Skeletal muscle tissue (tissue), 4 donors: Measurements from ENCODE around the gene GJB5. TPM values are rescaled to one million over a fixed set of nuclear protein-coding genes. Genes with fewer than 3 reads are reported as not detected.

Experiments
- H3K27ac ChIP-seq: one replicate; pipeline ENCODE4 v1.7.0; 2013; ENCODE audit warnings: mild to moderate bottlenecking, low read depth, low read length, inconsistent platforms
- H3K27me3 ChIP-seq, 3 donors: one replicate each; pipeline ENCODE4 v1.7.0; 2013; ENCODE audit warnings: low read length in 3 of 3; ENCODE audit not compliant: control insufficient read depth in 3 of 3, insufficient read depth in 3 of 3
- H3K36me3 ChIP-seq, 3 donors: one replicate each; pipeline ENCODE4 v1.7.0; 2013; ENCODE audit warnings: low read length in 3 of 3; ENCODE audit not compliant: control insufficient read depth in 3 of 3, insufficient read depth in 3 of 3
- H3K4me1 ChIP-seq, 3 donors: one replicate each; pipeline ENCODE4 v1.7.0; 2013; ENCODE audit warnings: low read length in 3 of 3, mild to moderate bottlenecking in 3 of 3; ENCODE audit not compliant: control insufficient read depth in 3 of 3, insufficient read depth in 3 of 3
- H3K4me3 ChIP-seq, 3 donors: one replicate each; pipeline ENCODE4 v1.7.0; 2013; ENCODE audit warnings: low read length in 3 of 3
- H3K9ac ChIP-seq, 3 donors: one replicate each; pipeline ENCODE4 v1.7.0; 2013; ENCODE audit warnings: low read length in 3 of 3, mild to moderate bottlenecking in 3 of 3, moderate library complexity in 2 of 3, low read depth in 1 of 3
- H3K9me3 ChIP-seq, 3 donors: one replicate each; pipeline ENCODE4 v1.7.0; 2013; ENCODE audit warnings: low read length in 3 of 3; ENCODE audit not compliant: control insufficient read depth in 3 of 3
- total RNA-seq: library from RNA; depleted of rRNA; stranded (reverse); fragments of >200 nt; gene quantifications from one replicate; pipeline ENCODE4 v1.2.3, GENCODE V29; 2014
- donor health status: Osteomylitis.

Gene GJB5
- total RNA-seq, 1 donor from 2014 or later = not detected

GRCh38 chr1:34757386-34757785 lies 2.5 kb downstream of the GJB5 start:
- Histone ChIP-seq H3K9me3 (no peaks in the 10 kb centered on the region), H3K9ac (no peak overlapping the region), H3K4me1 (no peaks in the 10 kb centered on the region), H3K27ac (no peak overlapping the region), H3K36me3 (no peaks in the 10 kb centered on the region), H3K4me3 (no peak overlapping the region), H3K27me3 (peaks cover 0 to 10% (median 6%) of the 10 kb centered on the region in 3 donors)

DNA sequence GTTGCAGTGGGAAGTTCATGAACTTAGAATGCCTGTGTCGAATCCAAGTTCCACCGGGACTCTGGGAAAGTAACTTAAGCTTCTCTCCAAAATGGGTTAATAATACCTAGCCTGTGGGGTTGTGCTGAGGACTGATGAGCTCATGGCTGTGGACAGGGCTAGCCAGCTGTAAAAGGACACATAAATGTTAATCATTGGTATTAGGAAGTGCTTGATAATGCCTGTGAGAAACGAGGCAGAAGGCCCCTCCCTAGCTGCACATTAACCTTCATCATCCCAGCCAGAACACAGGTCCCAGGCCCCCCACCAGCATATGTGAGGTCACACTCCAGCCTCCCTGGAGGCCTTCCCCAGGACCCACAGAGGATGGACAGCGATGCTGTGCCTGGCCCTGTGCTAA lies 3.9 kb downstream of the GJB5 start:
- Histone ChIP-seq H3K27me3 (peaks cover 0 to 13% (median 10%) of the 10 kb centered on the region in 3 donors), H3K9me3 (no peaks in the 10 kb centered on the region), H3K36me3 (no peaks in the 10 kb centered on the region), H3K27ac (no peak overlapping the region), H3K4me3 (no peak overlapping the region), H3K9ac (no peak overlapping the region), H3K4me1 (no peaks in the 10 kb centered on the region)

- Histone ChIP-seq H3K27me3 (peaks cover 0 to 14% (median 14%) of the 10 kb centered on the region in 3 donors), H3K4me1 (no peaks in the 10 kb centered on the region), H3K9ac (no peak within 1 kb of the TSS), H3K36me3 (no peaks in the 10 kb centered on the region), H3K4me3 (no peak within 1 kb of the TSS), H3K27ac (no peak within 1 kb of the TSS), H3K9me3 (no peaks in the 10 kb centered on the region)
These were observed 4.9 kb downstream of the GJB5 start, which contains the start of gene GJB4 for GRCh38 chr1:34759503-34760357. Gene GJB4, plus strand, starts transcription at chr1:34759740. Its CDS starts 1,515 bp downstream, at chr1:34761255.

- no peak overlapping the region for H3K27ac ChIP-seq
- H3K9ac ChIP-seq = no peak overlapping the region
- H3K4me1 ChIP-seq = no peaks in the 10 kb centered on the region
- H3K27me3 ChIP-seq = peaks cover 0 to 20% (median 14%) of the 10 kb centered on the region in 3 donors
- no peaks in the 10 kb centered on the region for H3K9me3 ChIP-seq
- no peak overlapping the region for H3K4me3 ChIP-seq
- H3K36me3 ChIP-seq = no peaks in the 10 kb centered on the region
These were observed 6.4 kb downstream of the GJB5 start for GRCh38 chr1:34761176-34761761.

DNA sequence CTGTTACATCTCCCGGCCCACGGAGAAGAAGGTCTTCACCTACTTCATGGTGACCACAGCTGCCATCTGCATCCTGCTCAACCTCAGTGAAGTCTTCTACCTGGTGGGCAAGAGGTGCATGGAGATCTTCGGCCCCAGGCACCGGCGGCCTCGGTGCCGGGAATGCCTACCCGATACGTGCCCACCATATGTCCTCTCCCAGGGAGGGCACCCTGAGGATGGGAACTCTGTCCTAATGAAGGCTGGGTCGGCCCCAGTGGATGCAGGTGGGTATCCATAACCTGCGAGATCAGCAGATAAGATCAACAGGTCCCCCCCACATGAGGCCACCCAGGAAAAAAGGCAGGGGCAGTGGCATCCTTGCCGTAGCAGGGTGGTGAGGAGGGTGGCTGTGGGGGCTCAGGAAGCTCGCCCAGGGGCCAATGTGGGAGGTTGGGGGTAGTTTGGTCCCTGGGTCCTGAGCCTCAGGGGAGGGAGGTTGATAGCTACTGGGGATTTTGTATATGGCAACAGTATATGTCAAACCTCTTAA lies 7.0 kb downstream of the GJB5 start:
- H3K27me3 ChIP-seq = peaks cover 0 to 20% (median 14%) of the 10 kb centered on the region in 3 donors
- no peak overlapping the region for H3K27ac ChIP-seq
- H3K36me3 ChIP-seq = no peaks in the 10 kb centered on the region

GRCh38 chr1:34762474-34763141 lies 7.8 kb downstream of the GJB5 start:
- Histone ChIP-seq H3K27me3 (peaks cover 0 to 20% (median 14%) of the 10 kb centered on the region in 3 donors), H3K36me3 (no peaks in the 10 kb centered on the region), H3K4me1 (no peaks in the 10 kb centered on the region), H3K9ac (no peak overlapping the region), H3K27ac (no peak overlapping the region), H3K9me3 (no peaks in the 10 kb centered on the region), H3K4me3 (no peak overlapping the region)

More for the DNA sequence above, 7.0 kb downstream of the GJB5 start:
- H3K4me3 ChIP-seq = no peak overlapping the region
- H3K9me3 ChIP-seq = no peaks in the 10 kb centered on the region
- H3K9ac ChIP-seq = no peak overlapping the region
- H3K4me1 ChIP-seq = no peaks in the 10 kb centered on the region

- no peak overlapping the region for H3K9ac ChIP-seq
- H3K36me3 ChIP-seq = no peaks in the 10 kb centered on the region
- no peak overlapping the region for H3K27ac ChIP-seq
- no peaks in the 10 kb centered on the region for H3K9me3 ChIP-seq
- peaks cover 0 to 23% (median 14%) of the 10 kb centered on the region in 3 donors for H3K27me3 ChIP-seq
- no peak overlapping the region for H3K4me3 ChIP-seq
- H3K4me1 ChIP-seq = no peaks in the 10 kb centered on the region
These were observed 8.4 kb downstream of the GJB5 start for GRCh38 chr1:34763142-34763781.

DNA sequence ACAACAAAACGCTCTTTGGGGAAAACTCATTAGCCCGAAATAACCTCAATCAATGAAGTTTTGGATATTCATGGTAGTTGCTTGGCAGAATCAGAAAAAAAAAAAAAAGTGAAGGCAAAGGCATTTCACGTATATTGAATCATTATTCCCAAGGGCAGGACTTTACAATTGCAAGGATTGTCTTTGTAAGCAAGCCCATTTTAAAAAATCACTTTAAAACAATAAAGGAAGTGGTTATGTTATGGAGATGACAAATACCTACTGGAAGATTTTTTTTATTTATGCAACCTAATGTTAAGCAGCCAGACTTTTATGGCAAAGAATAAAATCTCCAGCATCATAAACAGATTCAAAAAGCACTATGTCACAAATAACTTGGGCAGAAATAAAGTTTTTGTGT lies 14.0 kb downstream of the GJB5 start:
- no peak overlapping the region for H3K4me3 ChIP-seq
- H3K27ac ChIP-seq = no peak overlapping the region
- peaks cover 4 to 18% (median 6%) of the 10 kb centered on the region in 3 donors for H3K27me3 ChIP-seq
- H3K36me3 ChIP-seq = no peaks in the 10 kb centered on the region
- H3K9me3 ChIP-seq = no peaks in the 10 kb centered on the region
- no peak overlapping the region for H3K9ac ChIP-seq
- no peaks in the 10 kb centered on the region for H3K4me1 ChIP-seq

DNA sequence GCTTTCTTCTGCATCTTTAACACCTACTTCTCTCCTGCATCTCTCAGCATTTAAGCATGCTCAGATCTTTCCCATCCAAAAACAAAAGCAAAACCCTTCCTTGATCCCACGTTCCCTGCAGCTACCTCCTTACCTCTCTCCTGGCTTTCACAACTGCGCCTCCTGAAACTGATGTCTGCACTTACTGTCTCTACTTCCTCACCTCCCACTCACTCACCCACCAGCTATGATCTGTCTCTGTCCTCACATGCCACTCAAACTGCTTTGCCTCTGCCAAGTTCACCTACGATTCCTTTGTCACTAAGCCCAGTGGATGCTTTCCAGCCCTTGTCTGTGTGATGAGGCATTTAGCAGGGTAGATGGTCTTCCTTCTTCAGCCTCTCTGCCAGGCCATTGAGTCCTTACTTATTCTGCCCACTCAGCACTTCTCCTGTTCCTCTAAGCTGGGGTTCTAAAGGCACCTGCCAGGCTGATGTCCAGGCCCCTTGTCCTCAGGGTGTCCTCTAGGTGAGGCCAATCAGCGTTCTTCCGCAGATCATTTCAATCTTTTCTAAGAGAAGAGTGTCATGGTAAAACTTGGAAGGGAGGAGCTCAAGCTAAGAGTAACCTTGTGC lies 16.2 kb downstream of the GJB5 start:
- peaks cover 9 to 16% (median 15%) of the 10 kb centered on the region in 3 donors for H3K27me3 ChIP-seq
- no peaks in the 10 kb centered on the region for H3K36me3 ChIP-seq
- H3K9ac ChIP-seq = no peak overlapping the region
- no peak overlapping the region for H3K27ac ChIP-seq
- no peak overlapping the region for H3K4me3 ChIP-seq
- no peaks in the 10 kb centered on the region for H3K9me3 ChIP-seq
- H3K4me1 ChIP-seq = no peaks in the 10 kb centered on the region
